ENCODE measurements around the gene KCNJ3. TPM values are rescaled to one million over a fixed set of nuclear protein-coding genes. Genes with fewer than 3 reads are reported as not detected.

The KCNJ3 gene
- total RNA-seq, 3 donors from 2014 or later: 0.29 to 0.54 (median 0.38) TPM

- H3K9me3 ChIP-seq: no peaks in the 10 kb centered on the region
- ATAC-seq (no peak), DNase-seq (no peak)
- no peaks in the 10 kb centered on the region for H3K4me1 ChIP-seq (ENCODE audit: low read depth)
- no peak overlapping the region for H3K4me3 ChIP-seq
- no peaks in the 10 kb centered on the region for H3K36me3 ChIP-seq (ENCODE audit: low read depth)
- intact Hi-C loops (cut with DNase I, micrococcal nuclease): no loop called here
- no peak for TF ChIP-seq CTCF (IDR thresholded peaks at IDR 0.05)
These were observed 73.3 kb downstream of the KCNJ3 start for GRCh38 chr2:154771664-154772284.

GRCh38 chr2:154776825-154777224 is 78.3 kb downstream of the KCNJ3 start:
- DNase-seq: no peak
- intact Hi-C loops (cut with DNase I, micrococcal nuclease): no loop called here
- ATAC-seq: no peak
- no peak for TF ChIP-seq CTCF (IDR thresholded peaks at IDR 0.05)
- Histone ChIP-seq H3K4me1 (ENCODE audit: low read depth) (no peaks in the 10 kb centered on the region), H3K36me3 (ENCODE audit: low read depth) (no peaks in the 10 kb centered on the region), H3K9me3 (no peaks in the 10 kb centered on the region), H3K4me3 (no peak overlapping the region)

- no peak for TF ChIP-seq CTCF (IDR thresholded peaks at IDR 0.05)
- H3K4me3 ChIP-seq: no peak overlapping the region
- ATAC-seq (no peak), DNase-seq (no peak)
- intact Hi-C loops (cut with DNase I, micrococcal nuclease): no loop called here
- no peaks in the 10 kb centered on the region for H3K36me3 ChIP-seq (ENCODE audit: low read depth)
- H3K4me1 ChIP-seq (ENCODE audit: low read depth): no peaks in the 10 kb centered on the region
- H3K9me3 ChIP-seq: no peaks in the 10 kb centered on the region
These were observed 95.9 kb downstream of the KCNJ3 start for GRCh38 chr2:154794406-154794805.

- intact Hi-C loops (cut with DNase I, micrococcal nuclease): no loop called here
- Histone ChIP-seq H3K4me3 (no peak overlapping the region), H3K36me3 (ENCODE audit: low read depth) (no peaks in the 10 kb centered on the region), H3K4me1 (ENCODE audit: low read depth) (no peaks in the 10 kb centered on the region), H3K9me3 (no peaks in the 10 kb centered on the region)
- TF ChIP-seq CTCF (IDR thresholded peaks at IDR 0.05): no peak
- DNase-seq (no peak), ATAC-seq (no peak)
These were observed 97.2 kb downstream of the KCNJ3 start for GRCh38 chr2:154795651-154796050.

- Histone ChIP-seq H3K4me3 (no peak overlapping the region), H3K9me3 (no peaks in the 10 kb centered on the region), H3K36me3 (ENCODE audit: low read depth) (no peaks in the 10 kb centered on the region), H3K4me1 (ENCODE audit: low read depth) (no peaks in the 10 kb centered on the region)
- DNase-seq (no peak), ATAC-seq (no peak)
- no peak for TF ChIP-seq CTCF (IDR thresholded peaks at IDR 0.05)
- intact Hi-C loops (cut with DNase I, micrococcal nuclease): no loop called here
These were observed 106.0 kb downstream of the KCNJ3 start for GRCh38 chr2:154804451-154804850.

GRCh38 chr2:154813636-154814035 is 115.1 kb downstream of the KCNJ3 start:
- intact Hi-C loops (cut with DNase I, micrococcal nuclease): no loop called here
- Histone ChIP-seq H3K4me1 (ENCODE audit: low read depth) (no peaks in the 10 kb centered on the region), H3K4me3 (no peak overlapping the region), H3K36me3 (ENCODE audit: low read depth) (no peaks in the 10 kb centered on the region), H3K9me3 (no peaks in the 10 kb centered on the region)
- DNase-seq (no peak), ATAC-seq (peak; percentile 46)
- TF ChIP-seq CTCF (IDR thresholded peaks at IDR 0.05): no peak

Measured in mucosa of descending colon (tissue), 3 donors.